Measurements from ENCODE around the gene ARF1. TPM values are rescaled to one million over a fixed set of nuclear protein-coding genes. Genes with fewer than 3 reads are reported as not detected.
"Not testable (repeated sequence)": the region's sequence is repeated elsewhere in the genome, so short reads cannot be mapped to it uniquely, and the experiment has no call there.

ARF1 gene
- total and polyA plus RNA-seq, 4 donors = 232 to 356 (median 320) TPM

GRCh38 chr1:228111315-228111714 lies 28.8 kb downstream of the ARF1 start:
- H3K4me1 ChIP-seq (ENCODE audit: control insufficient read depth in 1 of 2, insufficient read depth in 2 of 2, low read length in 2 of 2); H3K27me3 ChIP-seq (ENCODE audit: control insufficient read depth in 1 of 2, insufficient read depth in 2 of 2, low read length in 1 of 2); H3K27ac ChIP-seq (ENCODE audit: low read depth in 1 of 2, low read length in 2 of 2); ATAC-seq (ENCODE audit: low FRiP score); H3K4me3 ChIP-seq (ENCODE audit: low read length in 2 of 2); DNase-seq; H3K9me3 ChIP-seq (ENCODE audit: control insufficient read depth, low read length); H3K36me3 ChIP-seq (ENCODE audit: control insufficient read depth in 1 of 2, insufficient read depth in 2 of 2, low read length in 1 of 2): not testable (repeated sequence)
- WGBS, 2 donors = 94 to 98% methylated on average over 6 of the region's 6 CpGs
- intact Hi-C loops (cut with DNase I) = loop anchor here in 1 of 2 donors (5.0 kb wide), 1 partner anchor 109 kb away; no protein-coding TSS in a partner anchor

GRCh38 chr1:228112167-228112566 lies 29.7 kb downstream of the ARF1 start:
- Histone ChIP-seq H3K9me3 (ENCODE audit: control insufficient read depth, low read length) (no peaks in the 10 kb centered on the region), H3K4me3 (ENCODE audit: low read length in 2 of 2) (no peak overlapping the region), H3K36me3 (ENCODE audit: control insufficient read depth in 1 of 2, insufficient read depth in 2 of 2, low read length in 1 of 2) (no peaks in the 10 kb centered on the region), H3K27me3 (ENCODE audit: control insufficient read depth in 1 of 2, insufficient read depth in 2 of 2, low read length in 1 of 2) (no peaks in the 10 kb centered on the region), H3K4me1 (ENCODE audit: control insufficient read depth in 1 of 2, insufficient read depth in 2 of 2, low read length in 2 of 2) (no peaks in the 10 kb centered on the region), H3K27ac (ENCODE audit: low read depth in 1 of 2, low read length in 2 of 2) (no peak overlapping the region)
- intact Hi-C loops (cut with DNase I) = loop anchor here in 1 of 2 donors (5.0 kb wide), 1 partner anchor 110 kb away; no protein-coding TSS in a partner anchor
- DNase-seq = no peak
- ATAC-seq (ENCODE audit: low FRiP score) = no peak
- 92 to 93% methylated on average over 7 of the region's 7 CpGs for WGBS, 2 donors

- no peaks in the 10 kb centered on the region for H3K27me3 ChIP-seq (ENCODE audit: control insufficient read depth in 1 of 2, insufficient read depth in 2 of 2, low read length in 1 of 2)
- H3K4me3 ChIP-seq (ENCODE audit: low read length in 2 of 2) = no peak overlapping the region
- ATAC-seq (ENCODE audit: low FRiP score) (no peak), DNase-seq (no peak)
- WGBS, 2 donors = 88 to 92% methylated on average over 1 of the region's 1 CpG
- H3K27ac ChIP-seq (ENCODE audit: low read depth in 1 of 2, low read length in 2 of 2) = no peak overlapping the region
- intact Hi-C loops (cut with DNase I) = loop anchor here in 1 of 2 donors (5.0 kb wide), 1 partner anchor 110 kb away; no protein-coding TSS in a partner anchor
- no peaks in the 10 kb centered on the region for H3K4me1 ChIP-seq (ENCODE audit: control insufficient read depth in 1 of 2, insufficient read depth in 2 of 2, low read length in 2 of 2)
- no peaks in the 10 kb centered on the region for H3K9me3 ChIP-seq (ENCODE audit: control insufficient read depth, low read length)
- no peaks in the 10 kb centered on the region for H3K36me3 ChIP-seq (ENCODE audit: control insufficient read depth in 1 of 2, insufficient read depth in 2 of 2, low read length in 1 of 2)
Observed at GRCh38 chr1:228112617-228113016, 30.1 kb downstream of the ARF1 start.

GRCh38 chr1:228114827-228115226 lies 32.3 kb downstream of the ARF1 start:
- Histone ChIP-seq H3K36me3 (ENCODE audit: control insufficient read depth in 1 of 2, insufficient read depth in 2 of 2, low read length in 1 of 2) (no peaks in the 10 kb centered on the region), H3K9me3 (ENCODE audit: control insufficient read depth, low read length) (no peaks in the 10 kb centered on the region), H3K4me3 (ENCODE audit: low read length in 2 of 2) (no peak overlapping the region), H3K4me1 (ENCODE audit: control insufficient read depth in 1 of 2, insufficient read depth in 2 of 2, low read length in 2 of 2) (no peaks in the 10 kb centered on the region), H3K27ac (ENCODE audit: low read depth in 1 of 2, low read length in 2 of 2) (no peak overlapping the region), H3K27me3 (ENCODE audit: control insufficient read depth in 1 of 2, insufficient read depth in 2 of 2, low read length in 1 of 2) (no peaks in the 10 kb centered on the region)
- WGBS, 2 donors = 73 to 77% methylated on average over 3 of the region's 3 CpGs
- intact Hi-C loops (cut with DNase I) = loop anchor here in 1 of 2 donors (5.0 kb wide), 1 partner anchor 113 kb away; no protein-coding TSS in a partner anchor
- DNase-seq = no peak
- no peak for ATAC-seq (ENCODE audit: low FRiP score)

- Histone ChIP-seq H3K9me3 (ENCODE audit: control insufficient read depth, low read length) (no peaks in the 10 kb centered on the region), H3K27me3 (ENCODE audit: control insufficient read depth in 1 of 2, insufficient read depth in 2 of 2, low read length in 1 of 2) (no peaks in the 10 kb centered on the region), H3K27ac (ENCODE audit: low read depth in 1 of 2, low read length in 2 of 2) (no peak overlapping the region), H3K4me1 (ENCODE audit: control insufficient read depth in 1 of 2, insufficient read depth in 2 of 2, low read length in 2 of 2) (peaks cover 0 to 2% of the 10 kb centered on the region in 2 donors), H3K36me3 (ENCODE audit: control insufficient read depth in 1 of 2, insufficient read depth in 2 of 2, low read length in 1 of 2) (no peaks in the 10 kb centered on the region), H3K4me3 (ENCODE audit: low read length in 2 of 2) (no peak overlapping the region)
- intact Hi-C loops (cut with DNase I) = no loop called here
- no peak for ATAC-seq (ENCODE audit: low FRiP score)
- no peak for DNase-seq
- WGBS, 2 donors = 97 to 98% methylated on average over 4 of the region's 4 CpGs
Observed at GRCh38 chr1:228117335-228117734, 34.8 kb downstream of the ARF1 start.

GRCh38 chr1:228118040-228118439 lies 35.5 kb downstream of the ARF1 start:
- DNase-seq = no peak
- H3K4me3 ChIP-seq (ENCODE audit: low read length in 2 of 2) = no peak overlapping the region
- intact Hi-C loops (cut with DNase I) = no loop called here
- H3K9me3 ChIP-seq (ENCODE audit: control insufficient read depth, low read length) = no peaks in the 10 kb centered on the region
- no peak for ATAC-seq (ENCODE audit: low FRiP score)
- WGBS, 2 donors = 84 to 87% methylated on average over 2 of the region's 2 CpGs
- H3K36me3 ChIP-seq (ENCODE audit: control insufficient read depth in 1 of 2, insufficient read depth in 2 of 2, low read length in 1 of 2) = no peaks in the 10 kb centered on the region
- peaks cover 0 to 2% of the 10 kb centered on the region in 2 donors for H3K4me1 ChIP-seq (ENCODE audit: control insufficient read depth in 1 of 2, insufficient read depth in 2 of 2, low read length in 2 of 2)
- H3K27ac ChIP-seq (ENCODE audit: low read depth in 1 of 2, low read length in 2 of 2) = no peak overlapping the region
- no peaks in the 10 kb centered on the region for H3K27me3 ChIP-seq (ENCODE audit: control insufficient read depth in 1 of 2, insufficient read depth in 2 of 2, low read length in 1 of 2)

- H3K27me3 ChIP-seq (ENCODE audit: control insufficient read depth in 1 of 2, insufficient read depth in 2 of 2, low read length in 1 of 2) = no peaks in the 10 kb centered on the region
- intact Hi-C loops (cut with DNase I) = no loop called here
- peaks cover 0 to 2% of the 10 kb centered on the region in 2 donors for H3K4me1 ChIP-seq (ENCODE audit: control insufficient read depth in 1 of 2, insufficient read depth in 2 of 2, low read length in 2 of 2)
- ATAC-seq (ENCODE audit: low FRiP score) = no peak
- no peak for DNase-seq
- H3K27ac ChIP-seq (ENCODE audit: low read depth in 1 of 2, low read length in 2 of 2) = no peak overlapping the region
- H3K36me3 ChIP-seq (ENCODE audit: control insufficient read depth in 1 of 2, insufficient read depth in 2 of 2, low read length in 1 of 2) = no peaks in the 10 kb centered on the region
- 8 to 19% methylated on average over 1 of the region's 1 CpG for WGBS, 2 donors
- no peaks in the 10 kb centered on the region for H3K9me3 ChIP-seq (ENCODE audit: control insufficient read depth, low read length)
- no peak overlapping the region for H3K4me3 ChIP-seq (ENCODE audit: low read length in 2 of 2)
Observed at GRCh38 chr1:228120351-228120750, 37.8 kb downstream of the ARF1 start.

- ATAC-seq (ENCODE audit: low FRiP score) (no peak), DNase-seq (no peak)
- 62 to 64% methylated on average over 5 of the region's 5 CpGs for WGBS, 2 donors
- no peaks in the 10 kb centered on the region for H3K36me3 ChIP-seq (ENCODE audit: control insufficient read depth in 1 of 2, insufficient read depth in 2 of 2, low read length in 1 of 2)
- H3K27me3 ChIP-seq (ENCODE audit: control insufficient read depth in 1 of 2, insufficient read depth in 2 of 2, low read length in 1 of 2) = no peaks in the 10 kb centered on the region
- intact Hi-C loops (cut with DNase I) = no loop called here
- H3K27ac ChIP-seq (ENCODE audit: low read depth in 1 of 2, low read length in 2 of 2) = peak overlapping the region in 1 of 2 donors; percentile 28
- H3K4me1 ChIP-seq (ENCODE audit: control insufficient read depth in 1 of 2, insufficient read depth in 2 of 2, low read length in 2 of 2) = peaks cover 0 to 2% of the 10 kb centered on the region in 2 donors
- no peak overlapping the region for H3K4me3 ChIP-seq (ENCODE audit: low read length in 2 of 2)
- no peaks in the 10 kb centered on the region for H3K9me3 ChIP-seq (ENCODE audit: control insufficient read depth, low read length)
Observed at GRCh38 chr1:228120857-228121489, 38.5 kb downstream of the ARF1 start.

GRCh38 chr1:228122921-228123441 lies 40.5 kb downstream of the ARF1 start:
- ATAC-seq (ENCODE audit: low FRiP score) = no peak
- Histone ChIP-seq H3K4me1 (ENCODE audit: control insufficient read depth in 1 of 2, insufficient read depth in 2 of 2, low read length in 2 of 2) (peaks cover 0 to 2% of the 10 kb centered on the region in 2 donors), H3K36me3 (ENCODE audit: control insufficient read depth in 1 of 2, insufficient read depth in 2 of 2, low read length in 1 of 2) (no peaks in the 10 kb centered on the region), H3K27ac (ENCODE audit: low read depth in 1 of 2, low read length in 2 of 2) (no peak overlapping the region), H3K27me3 (ENCODE audit: control insufficient read depth in 1 of 2, insufficient read depth in 2 of 2, low read length in 1 of 2) (no peaks in the 10 kb centered on the region), H3K9me3 (ENCODE audit: control insufficient read depth, low read length) (no peaks in the 10 kb centered on the region), H3K4me3 (ENCODE audit: low read length in 2 of 2) (no peak overlapping the region)
- intact Hi-C loops (cut with DNase I) = no loop called here
- WGBS, 2 donors = 54 to 60% methylated on average over 1 of the region's 1 CpG
- no peak for DNase-seq
